Gastroesophageal sphincter (tissue), 3 donors: ENCODE measurements around the gene RAB33B.

ENCODE experiments used
- POLR2A ChIP-seq, 2 donors: fragments of 450-650 bp; IDR thresholded peaks; one replicate each; pipeline ENCODE4 v1.6.1; 2017; ENCODE audit warnings: antibody characterized with exemption in 2 of 2, mild to moderate bottlenecking in 2 of 2, moderate library complexity in 1 of 2
- POLR2AphosphoS5 ChIP-seq: sonication (generic); formaldehyde crosslinking; IDR thresholded peaks from one replicate; pipeline ENCODE4 v1.6.1; 2017; ENCODE audit warnings: antibody characterized with exemption
- TF ChIP-seq, protein P1 (sequence below), 4 experiments: fragments of 200-600 bp in 2 of 4; fragments of 450-650 bp in 2 of 4; sonication (generic) in 1 of 4; IDR thresholded peaks; one replicate each; pipeline ENCODE4 v1.5.1; 2017 to 2019; ENCODE audit warnings: antibody characterized with exemption in 4 of 4, mild to moderate bottlenecking in 2 of 4, moderate library complexity in 2 of 4

DNA sequence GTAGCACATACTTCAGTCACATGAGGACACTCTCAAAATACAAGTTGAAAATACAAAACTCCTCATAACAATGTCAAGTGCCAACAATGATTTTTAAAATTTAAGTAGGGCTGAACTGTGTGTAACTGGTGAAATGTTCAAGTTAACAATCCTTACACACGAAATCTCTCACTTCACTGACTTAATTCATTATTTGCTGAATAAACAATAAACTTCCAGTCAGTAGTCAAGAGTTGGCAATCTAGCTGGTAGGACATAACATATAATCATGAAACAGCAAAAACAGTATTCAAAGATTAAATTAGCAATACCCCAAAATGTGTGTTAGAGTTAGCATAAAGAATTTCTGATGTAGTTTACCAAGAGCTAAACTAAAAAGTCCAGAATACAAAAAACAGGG lies 1.9 kb upstream of the RAB33B start:
- TF ChIP-seq, protein P1, sequence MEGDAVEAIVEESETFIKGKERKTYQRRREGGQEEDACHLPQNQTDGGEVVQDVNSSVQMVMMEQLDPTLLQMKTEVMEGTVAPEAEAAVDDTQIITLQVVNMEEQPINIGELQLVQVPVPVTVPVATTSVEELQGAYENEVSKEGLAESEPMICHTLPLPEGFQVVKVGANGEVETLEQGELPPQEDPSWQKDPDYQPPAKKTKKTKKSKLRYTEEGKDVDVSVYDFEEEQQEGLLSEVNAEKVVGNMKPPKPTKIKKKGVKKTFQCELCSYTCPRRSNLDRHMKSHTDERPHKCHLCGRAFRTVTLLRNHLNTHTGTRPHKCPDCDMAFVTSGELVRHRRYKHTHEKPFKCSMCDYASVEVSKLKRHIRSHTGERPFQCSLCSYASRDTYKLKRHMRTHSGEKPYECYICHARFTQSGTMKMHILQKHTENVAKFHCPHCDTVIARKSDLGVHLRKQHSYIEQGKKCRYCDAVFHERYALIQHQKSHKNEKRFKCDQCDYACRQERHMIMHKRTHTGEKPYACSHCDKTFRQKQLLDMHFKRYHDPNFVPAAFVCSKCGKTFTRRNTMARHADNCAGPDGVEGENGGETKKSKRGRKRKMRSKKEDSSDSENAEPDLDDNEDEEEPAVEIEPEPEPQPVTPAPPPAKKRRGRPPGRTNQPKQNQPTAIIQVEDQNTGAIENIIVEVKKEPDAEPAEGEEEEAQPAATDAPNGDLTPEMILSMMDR (IDR thresholded peaks at IDR 0.05): no peak
- TF ChIP-seq POLR2A (IDR thresholded peaks at IDR 0.05) (no peak), POLR2AphosphoS5 (no peak)
